Activated B cell treated with CpG ODN at 0.5 μM for 24 hours (primary cell): ENCODE results near the gene FOCAD. TPM values are rescaled to one million over a fixed set of nuclear protein-coding genes. Genes with fewer than 3 reads are reported as not detected.

ENCODE experiments used
- ATAC-seq: fragments of 200-7000 bp; cut with Tn5 transposase; one replicate; pipeline ENCODE4 v1.10.0; 2021; ENCODE audit warnings: low read depth, mild to moderate bottlenecking, moderate library complexity
- CTCF ChIA-PET: fragments of 350-600 bp; sonication (Branson Sonifier 250); formaldehyde crosslinking; loops from one replicate; lab custom pipeline; 2021; ENCODE audit warnings: antibody characterized with exemption; lab: Charles Lee
- POLR2A ChIA-PET: fragments of 350-600 bp; sonication (Branson Sonifier 250); formaldehyde crosslinking; loops from one replicate; lab custom pipeline; 2021; ENCODE audit warnings: antibody characterized with exemption; lab: Charles Lee
- DNase-seq: peaks from one replicate; pipeline ENCODE4 v3.0.0; 2022
- H3K27ac Mint-ChIP-seq: one replicate; pipeline ENCODE4 v1.8.0; 2020; ENCODE audit warnings: mixed read lengths
- H3K27me3 Mint-ChIP-seq: one replicate; pipeline ENCODE4 v1.8.0; 2021; ENCODE audit warnings: mixed read lengths
- H3K36me3 Mint-ChIP-seq: one replicate; pipeline ENCODE4 v1.8.0; 2021; ENCODE audit warnings: low read depth, mixed read lengths
- H3K4me1 Mint-ChIP-seq: one replicate; pipeline ENCODE4 v1.8.0; 2021; ENCODE audit warnings: mixed read lengths
- H3K4me3 Mint-ChIP-seq: one replicate; pipeline ENCODE4 v1.8.0; 2020; ENCODE audit warnings: mild to moderate bottlenecking, mixed read lengths
- H3K9me3 Mint-ChIP-seq: one replicate; pipeline ENCODE4 v1.8.0; 2020; ENCODE audit warnings: mixed read lengths
- CTCF ChIP-seq: fragments of 200-600 bp; IDR thresholded peaks from one replicate; pipeline ENCODE4 v1.8.0; 2022; ENCODE audit warnings: antibody characterized with exemption, mild to moderate bottlenecking
- intact Hi-C: fragments of 100-400 bp; cut with micrococcal nuclease; formaldehyde crosslinking; loops from one replicate; pipeline ENCODE4 v1.15.1; 2024
- total RNA-seq: library from RNA; stranded (reverse); gene quantifications from 2 replicates; pipeline ENCODE4 v1.2.3, GENCODE V29; 2022

FOCAD gene
- total RNA-seq, 1 donor from 2014 or later, result 11.7 TPM

DNA sequence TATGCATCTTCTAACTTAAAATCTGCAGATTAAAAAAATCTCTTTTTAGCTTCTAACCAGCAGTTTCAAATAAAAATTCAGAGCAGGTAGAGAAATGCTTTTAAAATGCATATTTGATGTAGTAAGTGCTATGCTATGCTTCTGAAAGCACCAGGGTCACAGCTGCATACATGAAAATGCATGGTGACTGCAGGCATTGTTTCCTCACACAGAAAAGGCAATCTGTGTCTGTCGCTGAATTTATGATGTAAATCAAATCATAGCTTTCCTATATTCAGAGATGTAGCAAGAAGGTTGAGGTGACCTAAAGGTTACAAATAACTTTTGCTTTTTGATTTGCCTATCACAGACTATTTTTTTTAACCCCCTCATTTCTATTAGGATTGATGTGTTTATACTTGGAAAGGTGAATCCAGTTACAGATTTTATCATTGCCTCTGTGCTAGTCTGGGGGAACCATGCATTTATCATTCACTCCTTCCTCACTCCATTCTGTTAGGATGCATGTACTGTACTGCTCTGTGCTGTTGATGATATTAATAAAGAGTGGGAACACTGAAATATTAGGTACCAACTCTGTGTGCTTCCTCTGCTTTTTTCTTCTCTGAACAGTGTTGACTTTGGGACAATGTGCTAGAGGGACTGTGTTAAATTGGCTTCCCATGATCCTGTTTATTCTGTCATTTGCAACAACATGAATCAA lies 65.6 kb downstream of the FOCAD start:
- Mint-ChIP-seq H3K36me3 (no peaks in the 10 kb centered on the region), H3K27me3 (no peaks in the 10 kb centered on the region), H3K4me3 (no peak overlapping the region), H3K4me1 (no peaks in the 10 kb centered on the region), H3K9me3 (no peaks in the 10 kb centered on the region), H3K27ac (no peak overlapping the region)
- POLR2A ChIA-PET, result no interaction called here
- no peak for ATAC-seq
- no peak for TF ChIP-seq CTCF
- no peak for DNase-seq
- intact Hi-C loops, result no loop called here
- CTCF ChIA-PET, result no interaction called here

DNA sequence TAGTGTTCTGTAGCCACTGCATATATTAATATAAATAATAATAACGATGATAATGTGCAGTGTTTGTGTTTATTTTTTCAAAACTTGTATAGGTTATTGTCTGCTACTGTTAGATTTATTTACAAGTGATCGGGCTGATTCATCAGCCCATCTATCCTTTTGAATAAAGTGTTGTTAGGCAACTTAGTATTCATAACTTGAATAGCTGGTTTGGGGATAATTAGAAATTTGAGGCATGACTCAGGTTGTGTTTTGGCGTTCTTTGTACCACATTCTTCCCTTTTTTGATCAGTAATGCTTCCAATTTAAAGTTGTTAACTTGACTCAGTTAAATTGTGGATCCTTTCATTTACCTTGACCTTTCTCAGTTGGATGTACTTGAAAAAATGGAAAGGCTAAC lies 69.7 kb downstream of the FOCAD start:
- H3K4me3 Mint-ChIP-seq, result no peak overlapping the region
- ATAC-seq (no peak), DNase-seq (no peak)
- no peaks in the 10 kb centered on the region for H3K4me1 Mint-ChIP-seq
- no peak for TF ChIP-seq CTCF
- no peaks in the 10 kb centered on the region for H3K27me3 Mint-ChIP-seq
- H3K36me3 Mint-ChIP-seq, result peaks cover 3% of the 10 kb centered on the region
- POLR2A ChIA-PET, result no interaction called here
- H3K27ac Mint-ChIP-seq, result no peak overlapping the region
- CTCF ChIA-PET, result no interaction called here
- H3K9me3 Mint-ChIP-seq, result peaks cover 2% of the 10 kb centered on the region
- intact Hi-C loops, result no loop called here

- intact Hi-C loops, result no loop called here
- Mint-ChIP-seq H3K27ac (no peak overlapping the region), H3K4me1 (no peaks in the 10 kb centered on the region), H3K27me3 (no peaks in the 10 kb centered on the region), H3K4me3 (no peak overlapping the region), H3K36me3 (peaks cover 3% of the 10 kb centered on the region), H3K9me3 (peaks cover 2% of the 10 kb centered on the region)
- ChIA-PET POLR2A (no interaction called here), CTCF (no interaction called here)
- no peak for TF ChIP-seq CTCF
- DNase-seq (no peak), ATAC-seq (no peak)
Observed at GRCh38 chr9:20754556-20754955, 70.5 kb downstream of the FOCAD start.

- ATAC-seq (no peak), DNase-seq (no peak)
- POLR2A ChIA-PET, result interaction anchor here (0.6 kb wide), 1 partner anchor 1346 kb away, joined by 5 read pairs; no protein-coding TSS in a partner anchor
- TF ChIP-seq CTCF, result no peak
- Mint-ChIP-seq H3K4me3 (no peak overlapping the region), H3K36me3 (peaks cover 8% of the 10 kb centered on the region), H3K27me3 (no peaks in the 10 kb centered on the region), H3K9me3 (peaks cover 2% of the 10 kb centered on the region), H3K27ac (no peak overlapping the region), H3K4me1 (no peaks in the 10 kb centered on the region)
- CTCF ChIA-PET, result no interaction called here
- intact Hi-C loops, result no loop called here
Observed at GRCh38 chr9:20760246-20760891, 76.3 kb downstream of the FOCAD start.

DNA sequence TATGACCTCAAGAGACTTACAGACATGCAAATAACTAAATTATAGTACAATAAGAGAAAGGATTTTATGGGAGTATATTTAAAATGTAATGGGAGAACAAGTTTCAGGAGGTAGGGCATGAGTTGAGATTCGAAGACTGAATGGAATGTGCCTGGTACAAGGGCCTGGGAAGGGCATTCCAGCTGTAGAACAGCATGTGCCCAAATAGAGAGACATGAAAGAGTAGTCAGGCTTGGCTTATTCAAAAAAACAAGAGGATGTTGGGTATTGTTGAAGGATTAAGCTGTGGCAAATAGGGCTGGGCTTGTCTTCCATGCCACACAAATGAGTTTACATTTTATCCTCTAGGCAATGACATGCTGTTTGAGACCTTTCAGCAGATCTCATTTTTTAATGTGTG lies 86.9 kb downstream of the FOCAD start:
- intact Hi-C loops, result no loop called here
- DNase-seq, result no peak
- Mint-ChIP-seq H3K27ac (no peak overlapping the region), H3K36me3 (peaks cover 35% of the 10 kb centered on the region), H3K4me1 (no peaks in the 10 kb centered on the region), H3K27me3 (no peaks in the 10 kb centered on the region), H3K9me3 (peaks cover 3% of the 10 kb centered on the region), H3K4me3 (no peak overlapping the region)
- CTCF ChIA-PET, result no interaction called here
- POLR2A ChIA-PET, result no interaction called here
- TF ChIP-seq CTCF, result no peak
- ATAC-seq, result no peak
